IMR-90 (cell line): ENCODE measurements around the gene CPNE6. TPM values are rescaled to one million over a fixed set of nuclear protein-coding genes. Genes with fewer than 3 reads are reported as not detected.

Experiments
- CTCF ChIP-seq: conservative IDR thresholded peaks from 2 replicates; pipeline ENCODE4 v1.5.1; 2012; ENCODE audit warnings: mild to moderate bottlenecking, low read depth, low read length, improper control_type of control experiment
- SMC3 ChIP-seq: fragments of 150-350 bp; IDR thresholded peaks from 2 replicates; pipeline ENCODE4 v1.6.1; 2016; ENCODE audit warnings: low read depth, mild to moderate bottlenecking, antibody characterized with exemption, low read length, moderate library complexity
- polyA plus RNA-seq, 3 experiments: library from polyadenylated mRNA; depleted of rRNA; stranded (reverse); fragments of >200 nt; gene quantifications; 2 replicates each; pipeline ENCODE4 v1.2.3, GENCODE V29; 2012; ENCODE audit warnings: low replicate concordance in 1 of 3
- total RNA-seq: library from RNA; depleted of rRNA; stranded (reverse); fragments of >200 nt; gene quantifications from 2 replicates; pipeline ENCODE4 v1.2.3, GENCODE V29; 2012

CPNE6 gene
- total and polyA plus RNA-seq, 2 of the 4 experiments (the other 2 are of a cell fraction), result not detected

GRCh38 chr14:24114532-24115421, 43.4 kb downstream of the CPNE6 start, which contains the start of the genes DCAF11 and NRL (continued):
- TF ChIP-seq CTCF (no peak), SMC3 (no peak)
